ENCODE results near the gene TMSB10. TPM values are rescaled to one million over a fixed set of nuclear protein-coding genes. Genes with fewer than 3 reads are reported as not detected.

TMSB10 gene
- total and polyA plus RNA-seq, 2 of the 13 experiments (the other 11 are each of a cell fraction or from before 2014, with no cell fraction given), result 665 to 708 TPM

DNA sequence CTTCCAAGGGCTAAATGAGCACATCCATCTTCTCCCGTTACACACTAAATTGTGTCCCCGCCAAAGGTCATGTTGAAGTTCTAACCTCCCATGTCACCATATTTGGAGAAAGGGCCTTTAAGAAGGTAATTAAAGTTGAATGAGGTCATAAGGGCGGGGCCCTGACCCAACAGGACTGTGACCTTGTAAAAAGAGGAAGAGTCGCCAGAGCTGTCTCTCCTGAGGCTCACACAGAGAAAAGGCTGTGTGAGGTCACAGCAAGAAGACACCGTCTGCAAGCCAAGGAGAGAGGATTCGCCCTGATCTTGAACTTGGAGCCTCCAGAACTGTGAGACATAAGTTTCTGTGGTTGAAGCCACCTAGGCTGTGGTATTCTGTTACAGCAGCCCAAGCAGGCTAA lies 48.7 kb upstream of the TMSB10 start:
- BruUV-seq (replicated peaks), result no TSS peak
- Histone ChIP-seq H2AFZ (ENCODE audit: low read length) (no peak overlapping the region), H3K36me3 (replicated peaks in 1 of 2; ENCODE audit: control insufficient read depth in 1 of 2, insufficient read depth in 2 of 2, low read length in 2 of 2) (no peaks in the 10 kb centered on the region), H3K4me1 (ENCODE audit: insufficient read depth, low read length) (no peaks in the 10 kb centered on the region), H3K27ac (ENCODE audit: extremely low read length, insufficient read depth, low read length) (no peak overlapping the region), H3K9me3 (ENCODE audit: low read length) (no peaks in the 10 kb centered on the region; the same call in 1 of the 2 replicates), H3K4me2 (ENCODE audit: low read depth, low read length) (no peak overlapping the region), H3K79me2 (ENCODE audit: insufficient read depth, low read length) (no peaks in the 10 kb centered on the region), H3K27me3 (ENCODE audit: control insufficient read depth in 1 of 2, insufficient read depth in 2 of 2, low read length in 2 of 2) (peaks cover 0 to 20% of the 10 kb centered on the region in 2 experiments; a peak in 3 of 5 replicates), H3K9ac (ENCODE audit: insufficient read depth, low read depth, low read length) (no peak overlapping the region), H3K4me3 (replicated peaks in 1 of 3; ENCODE audit: insufficient read depth in 1 of 3, low read depth in 2 of 3, low read length in 3 of 3) (no peak overlapping the region), H4K20me1 (ENCODE audit: insufficient read depth, low read length) (no peaks in the 10 kb centered on the region)
- intact Hi-C loops (cut with micrococcal nuclease; ENCODE audit: unreplicated experiment), result no loop called here
- POLR2A ChIA-PET, result no interaction called here
- in situ Hi-C loops (cut with HindIII; ENCODE audit: extremely low pct_ligation_motif_present, low pct_unique_long_range_greater_than_20kb), result no loop called here
- ATAC-seq (no peak), DNase-seq (ENCODE audit: low spot score) (no peak), FAIRE-seq (no peak)
- CTCF ChIA-PET (ENCODE audit: low intra/inter-chr PET ratio, low total read pairs), result no interaction called here
- WGBS (ENCODE audit: low lambda C conversion rate), result 38% methylated on average over 6 of the region's 6 CpGs
- TF ChIP-seq, protein P1, sequence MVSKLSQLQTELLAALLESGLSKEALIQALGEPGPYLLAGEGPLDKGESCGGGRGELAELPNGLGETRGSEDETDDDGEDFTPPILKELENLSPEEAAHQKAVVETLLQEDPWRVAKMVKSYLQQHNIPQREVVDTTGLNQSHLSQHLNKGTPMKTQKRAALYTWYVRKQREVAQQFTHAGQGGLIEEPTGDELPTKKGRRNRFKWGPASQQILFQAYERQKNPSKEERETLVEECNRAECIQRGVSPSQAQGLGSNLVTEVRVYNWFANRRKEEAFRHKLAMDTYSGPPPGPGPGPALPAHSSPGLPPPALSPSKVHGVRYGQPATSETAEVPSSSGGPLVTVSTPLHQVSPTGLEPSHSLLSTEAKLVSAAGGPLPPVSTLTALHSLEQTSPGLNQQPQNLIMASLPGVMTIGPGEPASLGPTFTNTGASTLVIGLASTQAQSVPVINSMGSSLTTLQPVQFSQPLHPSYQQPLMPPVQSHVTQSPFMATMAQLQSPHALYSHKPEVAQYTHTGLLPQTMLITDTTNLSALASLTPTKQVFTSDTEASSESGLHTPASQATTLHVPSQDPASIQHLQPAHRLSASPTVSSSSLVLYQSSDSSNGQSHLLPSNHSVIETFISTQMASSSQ (IDR thresholded peaks at IDR 0.05; ENCODE audit: low read depth), result no peak
- TF ChIP-seq, protein P1 (CRISPR knock-in tag; IDR thresholded peaks at IDR 0.05; ENCODE audit: borderline replicate concordance), result no peak
- TF ChIP-seq, protein P2, sequence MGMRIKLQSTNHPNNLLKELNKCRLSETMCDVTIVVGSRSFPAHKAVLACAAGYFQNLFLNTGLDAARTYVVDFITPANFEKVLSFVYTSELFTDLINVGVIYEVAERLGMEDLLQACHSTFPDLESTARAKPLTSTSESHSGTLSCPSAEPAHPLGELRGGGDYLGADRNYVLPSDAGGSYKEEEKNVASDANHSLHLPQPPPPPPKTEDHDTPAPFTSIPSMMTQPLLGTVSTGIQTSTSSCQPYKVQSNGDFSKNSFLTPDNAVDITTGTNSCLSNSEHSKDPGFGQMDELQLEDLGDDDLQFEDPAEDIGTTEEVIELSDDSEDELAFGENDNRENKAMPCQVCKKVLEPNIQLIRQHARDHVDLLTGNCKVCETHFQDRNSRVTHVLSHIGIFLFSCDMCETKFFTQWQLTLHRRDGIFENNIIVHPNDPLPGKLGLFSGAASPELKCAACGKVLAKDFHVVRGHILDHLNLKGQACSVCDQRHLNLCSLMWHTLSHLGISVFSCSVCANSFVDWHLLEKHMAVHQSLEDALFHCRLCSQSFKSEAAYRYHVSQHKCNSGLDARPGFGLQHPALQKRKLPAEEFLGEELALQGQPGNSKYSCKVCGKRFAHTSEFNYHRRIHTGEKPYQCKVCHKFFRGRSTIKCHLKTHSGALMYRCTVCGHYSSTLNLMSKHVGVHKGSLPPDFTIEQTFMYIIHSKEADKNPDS (CRISPR knock-in tag; IDR thresholded peaks at IDR 0.05), result no peak
- TF ChIP-seq, protein P3, sequence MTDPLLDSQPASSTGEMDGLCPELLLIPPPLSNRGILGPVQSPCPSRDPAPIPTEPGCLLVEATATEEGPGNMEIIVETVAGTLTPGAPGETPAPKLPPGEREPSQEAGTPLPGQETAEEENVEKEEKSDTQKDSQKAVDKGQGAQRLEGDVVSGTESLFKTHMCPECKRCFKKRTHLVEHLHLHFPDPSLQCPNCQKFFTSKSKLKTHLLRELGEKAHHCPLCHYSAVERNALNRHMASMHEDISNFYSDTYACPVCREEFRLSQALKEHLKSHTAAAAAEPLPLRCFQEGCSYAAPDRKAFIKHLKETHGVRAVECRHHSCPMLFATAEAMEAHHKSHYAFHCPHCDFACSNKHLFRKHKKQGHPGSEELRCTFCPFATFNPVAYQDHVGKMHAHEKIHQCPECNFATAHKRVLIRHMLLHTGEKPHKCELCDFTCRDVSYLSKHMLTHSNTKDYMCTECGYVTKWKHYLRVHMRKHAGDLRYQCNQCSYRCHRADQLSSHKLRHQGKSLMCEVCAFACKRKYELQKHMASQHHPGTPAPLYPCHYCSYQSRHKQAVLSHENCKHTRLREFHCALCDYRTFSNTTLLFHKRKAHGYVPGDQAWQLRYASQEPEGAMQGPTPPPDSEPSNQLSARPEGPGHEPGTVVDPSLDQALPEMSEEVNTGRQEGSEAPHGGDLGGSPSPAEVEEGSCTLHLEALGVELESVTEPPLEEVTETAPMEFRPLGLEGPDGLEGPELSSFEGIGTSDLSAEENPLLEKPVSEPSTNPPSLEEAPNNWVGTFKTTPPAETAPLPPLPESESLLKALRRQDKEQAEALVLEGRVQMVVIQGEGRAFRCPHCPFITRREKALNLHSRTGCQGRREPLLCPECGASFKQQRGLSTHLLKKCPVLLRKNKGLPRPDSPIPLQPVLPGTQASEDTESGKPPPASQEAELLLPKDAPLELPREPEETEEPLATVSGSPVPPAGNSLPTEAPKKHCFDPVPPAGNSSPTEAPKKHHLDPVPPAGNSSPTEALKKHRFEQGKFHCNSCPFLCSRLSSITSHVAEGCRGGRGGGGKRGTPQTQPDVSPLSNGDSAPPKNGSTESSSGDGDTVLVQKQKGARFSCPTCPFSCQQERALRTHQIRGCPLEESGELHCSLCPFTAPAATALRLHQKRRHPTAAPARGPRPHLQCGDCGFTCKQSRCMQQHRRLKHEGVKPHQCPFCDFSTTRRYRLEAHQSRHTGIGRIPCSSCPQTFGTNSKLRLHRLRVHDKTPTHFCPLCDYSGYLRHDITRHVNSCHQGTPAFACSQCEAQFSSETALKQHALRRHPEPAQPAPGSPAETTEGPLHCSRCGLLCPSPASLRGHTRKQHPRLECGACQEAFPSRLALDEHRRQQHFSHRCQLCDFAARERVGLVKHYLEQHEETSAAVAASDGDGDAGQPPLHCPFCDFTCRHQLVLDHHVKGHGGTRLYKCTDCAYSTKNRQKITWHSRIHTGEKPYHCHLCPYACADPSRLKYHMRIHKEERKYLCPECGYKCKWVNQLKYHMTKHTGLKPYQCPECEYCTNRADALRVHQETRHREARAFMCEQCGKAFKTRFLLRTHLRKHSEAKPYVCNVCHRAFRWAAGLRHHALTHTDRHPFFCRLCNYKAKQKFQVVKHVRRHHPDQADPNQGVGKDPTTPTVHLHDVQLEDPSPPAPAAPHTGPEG (CRISPR knock-in tag; IDR thresholded peaks at IDR 0.05), result no peak
- TF ChIP-seq ZNF570 (CRISPR knock-in tag; IDR thresholded peaks at IDR 0.05; ENCODE audit: borderline replicate concordance) (no peak), ZNF326 (CRISPR knock-in tag; IDR thresholded peaks at IDR 0.05; ENCODE audit: borderline replicate concordance) (no peak), TOPORS (CRISPR knock-in tag; IDR thresholded peaks at IDR 0.05) (no peak), HNRNPLL (IDR thresholded peaks at IDR 0.05; ENCODE audit: low read depth, low read length, poor library complexity, severe bottlenecking) (no peak), GATAD1 (CRISPR knock-in tag; IDR thresholded peaks at IDR 0.05) (no peak), PHF8 (CRISPR knock-in tag; IDR thresholded peaks at IDR 0.05) (no peak)
- TF ChIP-seq, protein P4, sequence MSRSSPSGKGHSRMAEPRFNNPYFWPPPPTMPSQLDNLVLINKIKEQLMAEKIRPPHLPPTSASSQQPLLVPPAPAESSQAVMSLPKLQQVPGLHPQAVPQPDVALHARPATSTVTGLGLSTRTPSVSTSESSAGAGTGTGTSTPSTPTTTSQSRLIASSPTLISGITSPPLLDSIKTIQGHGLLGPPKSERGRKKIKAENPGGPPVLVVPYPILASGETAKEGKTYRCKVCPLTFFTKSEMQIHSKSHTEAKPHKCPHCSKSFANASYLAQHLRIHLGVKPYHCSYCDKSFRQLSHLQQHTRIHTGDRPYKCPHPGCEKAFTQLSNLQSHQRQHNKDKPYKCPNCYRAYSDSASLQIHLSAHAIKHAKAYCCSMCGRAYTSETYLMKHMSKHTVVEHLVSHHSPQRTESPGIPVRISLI (CRISPR knock-in tag; IDR thresholded peaks at IDR 0.05; ENCODE audit: borderline replicate concordance), result no peak

Data from HepG2 (cell line).